NCI-H1092 (cell line): Measurements from ENCODE around the gene GRIA4.

Experiments
- DNase-seq: peaks from one replicate; lab custom pipeline; 2025; lab: John Stamatoyannopoulos, UW

The GRIA4 gene

DNA sequence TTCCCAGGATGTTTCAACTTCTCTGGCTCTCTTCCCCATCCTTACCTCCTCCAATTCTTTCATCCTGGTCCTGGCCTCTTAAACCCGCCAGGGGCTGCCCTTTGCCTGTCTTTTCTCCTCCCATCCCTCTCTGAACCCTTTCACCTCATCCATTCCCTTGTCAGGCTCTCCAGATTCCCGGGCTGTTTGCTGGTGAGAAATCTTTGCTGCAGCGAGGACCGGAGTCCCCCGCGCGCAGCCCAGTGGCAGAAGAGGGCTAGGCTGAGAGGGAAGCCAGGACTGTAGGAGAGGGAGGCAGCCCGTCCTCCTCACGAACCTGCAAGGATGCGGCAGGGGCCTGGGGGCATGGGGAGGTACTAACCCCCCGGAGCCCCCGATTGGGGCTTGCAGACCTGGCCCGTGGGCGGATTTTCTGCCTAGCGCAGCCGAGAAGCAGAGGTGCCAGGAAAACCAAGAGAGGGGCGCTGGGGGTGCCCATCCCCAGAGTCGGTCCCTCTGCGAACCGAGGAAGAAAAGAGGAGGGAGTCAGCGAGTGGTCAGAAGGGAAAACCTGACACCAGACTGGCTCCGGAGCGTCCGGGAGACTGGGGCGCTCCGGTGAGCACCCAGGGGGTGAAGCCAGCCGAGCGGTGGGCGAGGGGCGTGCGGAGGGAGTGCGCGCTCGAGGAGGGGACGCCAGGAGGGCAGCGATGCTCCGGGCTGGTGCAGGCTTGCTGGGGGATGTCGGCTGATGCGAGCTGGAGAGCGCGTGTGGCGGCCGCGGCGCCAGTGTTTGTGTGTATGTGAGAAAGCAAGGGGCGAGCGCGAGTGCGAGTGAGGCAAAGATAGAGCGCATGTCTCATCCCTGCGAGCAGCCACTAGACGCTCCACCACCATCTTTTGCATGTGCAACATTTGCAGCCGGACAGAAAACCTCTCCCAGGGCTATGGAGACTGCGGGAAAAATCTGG is at the start of gene GRIA4:
Gene GRIA4, plus strand, starts transcription at position 242 of the 950 bp plus-strand sequence. CDS start 925 bp downstream, outside the sequence.
- peak; percentile 62 for DNase-seq

DNA sequence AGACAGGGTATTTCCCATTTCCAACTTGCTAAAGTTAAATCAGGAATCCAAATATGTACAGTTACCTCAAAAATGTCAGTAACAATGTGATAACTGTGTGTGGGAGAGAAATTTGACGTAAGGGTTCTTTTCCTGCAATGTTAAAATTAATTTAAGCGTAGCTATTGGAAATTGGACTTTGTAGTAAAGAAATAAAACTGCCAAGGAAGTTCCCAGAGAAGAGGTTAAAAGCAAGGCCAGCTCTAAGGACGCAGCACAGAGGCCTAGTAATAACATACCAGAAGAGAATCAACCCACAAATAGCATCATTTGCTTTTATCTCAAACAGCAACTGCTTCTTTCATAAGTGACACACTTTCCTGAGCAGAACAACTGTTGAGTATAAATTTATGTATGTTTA is 36.8 kb upstream of the GRIA4 start:
- no peak for DNase-seq

- no peak for DNase-seq
Observed at GRCh38 chr11:105574974-105575373, 34.9 kb upstream of the GRIA4 start.

- DNase-seq: no peak
Observed at GRCh38 chr11:105577641-105578040, 32.2 kb upstream of the GRIA4 start.

DNA sequence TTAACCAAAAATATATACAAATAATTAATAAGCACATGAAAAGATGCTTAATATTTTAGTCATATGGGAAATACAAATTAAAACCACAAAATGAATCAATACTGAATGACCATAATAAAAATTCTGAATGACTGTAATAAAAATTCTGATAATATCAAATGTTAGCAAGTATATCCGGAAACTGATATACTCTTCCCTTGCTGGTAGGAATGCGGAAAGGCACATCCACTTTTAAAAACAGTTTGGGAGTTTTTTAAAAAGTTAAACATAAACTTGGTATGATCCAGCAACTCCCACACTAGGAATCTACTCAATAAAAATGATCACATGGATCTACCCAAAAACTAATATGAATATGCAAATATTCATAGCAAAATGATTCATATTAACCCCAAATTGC is 30.8 kb upstream of the GRIA4 start:
- DNase-seq: no peak

- DNase-seq: no peak
Observed at GRCh38 chr11:105582497-105582896, 27.4 kb upstream of the GRIA4 start.

DNA sequence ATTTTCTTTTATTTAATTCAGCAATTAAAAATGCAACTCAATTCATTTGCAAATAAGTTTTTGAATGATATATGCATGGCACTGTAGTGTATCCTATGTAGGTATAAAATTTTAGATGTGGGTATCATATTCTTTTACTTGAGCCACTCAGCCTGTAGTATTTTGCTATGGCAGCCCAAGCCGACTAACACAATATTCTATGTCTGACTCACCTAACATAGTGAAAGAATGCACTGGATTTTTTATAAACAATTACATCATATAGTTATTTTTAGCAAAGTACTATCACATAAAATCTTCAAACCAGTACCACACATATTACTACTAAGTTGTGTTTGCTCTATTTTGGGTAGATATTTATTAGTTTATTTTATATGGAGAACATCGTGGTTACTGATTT is 21.9 kb upstream of the GRIA4 start:
- DNase-seq: no peak

DNA sequence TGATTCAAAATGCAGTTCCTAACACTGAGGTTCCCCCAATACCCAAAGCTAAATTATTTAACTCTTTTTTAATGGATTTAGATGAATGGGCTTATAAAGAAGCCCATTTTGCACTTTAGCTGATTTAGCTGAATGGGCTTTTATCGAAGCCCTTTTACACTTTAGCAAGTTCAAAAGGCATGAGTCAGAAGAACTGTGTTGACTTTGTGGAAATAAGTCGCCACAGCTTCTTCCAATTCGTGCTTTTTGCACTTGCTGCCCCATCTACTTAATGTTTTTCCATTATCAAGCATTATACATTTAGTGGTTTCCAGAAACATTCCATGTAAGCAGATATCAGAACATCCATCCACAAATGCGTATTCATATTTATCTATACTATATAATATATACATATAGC is 20.5 kb upstream of the GRIA4 start:
- no peak for DNase-seq

DNA sequence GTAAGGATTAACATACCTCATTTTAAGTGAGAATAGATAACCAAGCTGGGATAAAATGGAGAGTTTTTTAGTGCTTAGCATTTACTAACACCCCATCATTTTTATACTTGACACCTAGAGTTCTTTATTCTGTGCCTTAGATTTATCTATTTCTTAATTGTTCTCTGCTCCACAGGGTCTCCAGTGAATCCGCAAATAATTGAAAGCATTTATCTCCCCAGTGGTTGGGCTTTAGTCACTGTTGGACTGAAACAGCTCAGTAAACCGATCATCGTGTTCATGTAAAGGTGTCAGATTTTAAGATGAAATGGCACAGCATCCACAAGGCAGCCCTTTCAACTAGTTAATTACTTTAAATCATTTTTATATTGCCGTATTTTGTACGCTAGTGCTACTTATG is 17.8 kb upstream of the GRIA4 start:
- no peak for DNase-seq

- DNase-seq: no peak
Observed at GRCh38 chr11:105598371-105598770, 11.5 kb upstream of the GRIA4 start.

DNA sequence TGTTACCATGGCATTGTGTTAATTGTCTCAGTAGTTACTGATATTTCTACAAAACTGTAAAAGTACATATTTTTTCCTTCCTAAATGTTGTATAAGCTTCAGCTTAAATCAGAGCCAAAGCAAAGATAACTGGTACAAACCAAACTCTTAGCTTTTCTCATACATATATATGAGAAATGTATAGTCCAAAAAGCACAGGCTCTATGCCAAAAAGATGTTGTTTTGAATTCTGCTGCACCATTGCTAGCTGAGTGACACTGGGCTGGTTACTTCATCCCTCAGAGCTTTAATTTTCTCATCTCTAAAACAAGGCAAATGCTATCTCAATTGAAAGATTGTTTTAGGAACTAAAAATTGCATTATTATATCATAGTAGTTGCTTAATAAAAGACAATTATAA is 6.7 kb upstream of the GRIA4 start:
- no peak for DNase-seq

GRCh38 chr11:105609341-105609781 is 512 bp upstream of the GRIA4 start:
- DNase-seq: no peak

GRCh38 chr11:105610871-105611571 is 1.1 kb downstream of the GRIA4 start:
- no peak for DNase-seq

DNA sequence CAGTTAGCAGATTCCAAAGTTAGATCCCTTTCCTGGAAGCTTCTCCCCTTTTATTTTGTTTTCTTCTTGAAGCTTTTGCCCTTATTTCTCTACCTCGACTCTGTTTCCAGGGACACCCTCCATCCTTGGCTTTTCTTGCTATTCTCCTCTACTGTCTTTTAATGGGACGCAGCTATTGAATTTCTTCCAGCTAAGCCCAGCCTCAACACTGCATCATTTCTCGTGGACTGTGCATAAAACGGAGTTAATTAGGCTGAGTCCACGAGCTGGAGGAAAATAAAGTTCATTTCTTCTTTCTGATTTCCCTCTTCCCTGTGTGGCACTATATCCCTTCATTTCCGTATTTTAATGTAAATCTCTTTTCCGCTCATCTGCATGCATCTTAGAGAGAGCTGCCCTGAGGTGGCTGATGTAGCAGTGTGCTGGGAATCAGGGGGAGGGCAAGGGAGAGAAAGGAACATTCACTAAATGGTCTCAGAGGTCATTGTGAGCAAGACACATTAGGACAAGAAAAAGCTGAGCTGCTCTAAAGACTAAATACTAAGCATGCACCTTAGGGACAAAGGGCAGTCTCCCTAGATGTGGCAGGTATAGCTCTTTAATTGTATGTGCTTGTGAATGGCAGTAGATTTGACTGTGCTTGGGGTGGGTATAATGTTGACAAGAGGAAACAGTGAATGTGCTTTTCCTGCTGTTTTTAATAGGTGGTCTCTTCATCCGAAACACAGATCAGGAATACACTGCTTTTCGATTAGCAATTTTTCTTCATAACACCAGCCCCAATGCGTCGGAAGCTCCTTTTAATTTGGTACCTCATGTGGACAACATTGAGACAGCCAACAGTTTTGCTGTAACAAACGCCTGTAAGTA is 1.9 kb downstream of the GRIA4 start:
- DNase-seq: no peak

DNA sequence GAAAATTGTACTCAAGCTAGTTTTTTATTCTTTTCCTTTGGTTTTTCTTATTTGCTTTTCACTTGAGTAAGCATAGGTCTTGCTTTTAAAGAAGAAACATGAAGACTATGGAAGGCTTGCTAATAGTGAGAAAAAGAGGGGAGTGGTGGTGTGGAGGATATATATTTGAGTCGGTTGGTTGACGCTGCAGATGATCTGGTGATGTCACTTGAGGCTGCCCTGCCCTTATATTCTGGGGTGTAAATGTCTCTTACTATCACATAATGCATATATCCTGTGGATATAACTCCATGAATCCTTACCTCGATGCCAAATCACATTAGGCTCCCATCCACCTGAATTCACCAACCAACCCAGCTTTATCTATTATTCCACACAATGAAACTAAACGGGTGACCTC is 2.9 kb downstream of the GRIA4 start:
- no peak for DNase-seq

GRCh38 chr11:105613183-105613582 is 3.3 kb downstream of the GRIA4 start:
- no peak for DNase-seq

DNA sequence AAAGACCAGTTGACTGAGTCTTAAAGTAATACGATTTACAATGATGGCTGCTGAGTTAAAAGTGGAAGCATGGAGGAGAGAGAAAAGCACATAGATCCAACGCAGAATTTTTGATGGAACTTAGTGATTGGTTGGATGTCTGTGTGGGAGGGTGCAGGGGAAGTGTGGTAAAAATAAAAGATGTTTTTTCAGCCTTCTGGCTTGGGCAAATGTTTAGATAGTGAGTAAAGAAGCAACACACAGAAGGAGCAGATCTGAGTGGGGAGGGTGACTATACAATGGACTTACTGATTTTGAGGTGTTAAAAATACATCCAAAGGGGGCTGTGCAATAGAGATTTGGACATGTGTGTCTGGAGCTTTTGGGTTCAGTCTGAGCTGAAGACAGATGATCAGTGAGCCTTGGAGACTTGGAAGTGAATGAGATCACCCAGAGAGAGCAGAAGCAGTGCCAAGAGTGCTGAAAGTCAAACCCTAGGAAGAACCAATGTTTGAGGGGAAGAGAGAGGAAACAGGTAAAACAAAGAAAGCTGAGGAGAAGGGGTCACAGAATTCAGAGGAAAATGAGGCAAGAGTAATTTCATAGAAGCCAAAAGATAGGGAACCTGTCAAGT is 8.6 kb downstream of the GRIA4 start:
- DNase-seq: no peak

GRCh38 chr11:105619556-105619955 is 9.7 kb downstream of the GRIA4 start:
- DNase-seq: no peak

DNA sequence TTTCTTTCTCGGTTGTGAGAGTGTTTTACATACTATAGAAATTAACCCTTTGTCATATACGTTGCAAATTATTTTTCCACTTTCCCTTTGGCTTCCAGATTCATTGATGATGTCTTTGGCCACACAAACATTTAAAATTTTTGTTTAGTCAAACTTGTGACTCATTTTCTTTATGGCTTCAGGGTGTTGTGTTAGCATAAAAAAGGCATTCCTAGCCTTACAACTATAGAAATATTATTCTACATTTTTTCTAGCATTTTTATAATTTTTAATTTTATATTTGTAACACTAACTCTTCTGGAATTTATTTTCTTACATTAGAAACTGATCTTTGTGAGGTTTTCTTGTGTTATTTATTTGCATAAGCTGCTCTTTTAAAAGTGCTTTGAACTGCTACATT is 12.1 kb downstream of the GRIA4 start:
- DNase-seq: no peak

DNA sequence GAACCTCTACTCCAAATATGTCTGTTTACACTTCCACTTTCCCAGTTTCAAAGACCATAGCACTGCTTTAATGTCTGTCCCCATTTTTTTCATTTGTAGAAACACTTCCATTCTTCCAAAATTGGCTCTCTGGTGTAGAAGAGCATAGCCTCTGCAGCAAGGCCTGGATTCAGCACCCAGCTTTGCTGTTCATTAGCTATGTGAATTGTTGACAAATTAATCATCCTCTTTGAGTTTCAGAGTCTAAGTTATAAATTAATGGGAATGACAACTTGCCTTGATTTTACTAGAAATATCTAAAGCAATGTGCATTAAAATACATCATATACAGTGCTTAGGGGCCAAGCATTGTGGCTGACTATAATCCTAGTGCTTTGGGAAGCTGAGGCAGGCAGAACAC is 22.4 kb downstream of the GRIA4 start:
- DNase-seq: no peak

DNA sequence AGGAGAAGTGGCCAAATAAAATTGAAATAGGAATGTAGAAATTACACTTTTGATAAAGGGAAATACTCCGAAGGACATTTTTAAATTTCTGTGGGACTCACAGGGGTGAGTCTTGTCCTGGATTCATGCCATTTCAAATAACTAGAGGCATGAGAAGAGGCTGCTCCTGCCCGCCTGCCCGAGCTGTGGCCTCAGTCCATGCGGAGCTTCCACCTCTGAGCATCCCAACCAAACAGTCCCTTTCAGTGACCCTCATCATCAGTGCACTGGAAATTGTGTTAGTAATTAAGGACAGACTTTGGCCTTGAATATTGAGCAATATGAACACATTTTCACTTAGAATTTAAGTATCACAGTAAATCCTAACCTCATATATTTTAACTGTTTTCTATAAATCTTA is 25.6 kb downstream of the GRIA4 start:
- no peak for DNase-seq

DNA sequence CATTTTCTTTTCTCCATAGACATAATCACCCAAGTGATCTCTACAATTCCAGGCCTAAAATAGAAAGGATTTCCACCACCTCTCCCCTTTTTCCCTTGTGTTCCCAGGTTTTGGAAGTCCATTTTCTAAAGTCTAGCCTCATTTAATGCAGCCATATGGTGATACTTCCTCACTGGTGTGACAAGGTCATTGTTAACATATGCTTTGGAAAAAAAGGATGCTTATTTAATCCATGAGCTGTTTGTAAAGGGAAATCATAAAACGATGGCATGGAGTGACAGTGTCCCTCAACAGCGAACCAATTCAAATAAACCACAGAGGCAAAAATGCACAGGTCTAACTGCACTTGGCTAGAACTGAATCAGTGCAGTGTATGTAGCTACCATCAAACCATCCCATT is 26.6 kb downstream of the GRIA4 start:
- DNase-seq: no peak
